GM12878 (cell line): ENCODE results near the gene CALHM1. TPM values are rescaled to one million over a fixed set of nuclear protein-coding genes. Genes with fewer than 3 reads are reported as not detected.

ENCODE experiments used
- ATAC-seq: fragments of 200-7000 bp; cut with Tn5 transposase; 3 replicates; pipeline ENCODE4 v1.9.1; 2020; ENCODE audit warnings: mild to moderate bottlenecking, moderate library complexity
- BruUV-seq: library from RNA; stranded (reverse); fragments of 400-500 nt; replicated peaks from 2 replicates; lab custom pipeline; 2021; lab: Mats Ljungman, UMichigan
- CTCF ChIA-PET: fragments of 300-600 bp; sonication (Branson Sonifier 250); formaldehyde crosslinking; extraction: SDS; loops from one replicate; lab custom pipeline; 2021; ENCODE audit warnings: inconsistent platforms; lab: Yijun Ruan, JAX
- POLR2A ChIA-PET: fragments of 350-600 bp; formaldehyde crosslinking; extraction: SDS; loops from one replicate; lab custom pipeline; 2021; ENCODE audit warnings: inconsistent platforms; lab: Charles Lee
- RAD21 ChIA-PET: fragments of 300-600 bp; sonication (Branson Sonifier 250); formaldehyde crosslinking; loops from one replicate; lab custom pipeline; 2023; ENCODE audit warnings: antibody characterized with exemption; ENCODE audit not compliant: unreplicated experiment; lab: Charles Lee
- SMC1A ChIA-PET: fragments of 300-600 bp; sonication (Branson Sonifier 250); formaldehyde crosslinking; loops from one replicate; lab custom pipeline; 2023; ENCODE audit not compliant: unreplicated experiment, uncharacterized antibody; lab: Charles Lee
- DNase-seq: peaks from one replicate; pipeline ENCODE4 v3.0.0-alpha.2; 2011; ENCODE audit warnings: low read depth, low spot score
- FAIRE-seq: peaks from 3 replicates; lab custom pipeline; 2011; peaks lifted over from hg19 to GRCh38; lab: Jason Lieb, UNC
- H2AFZ ChIP-seq: 2 replicates; pipeline ENCODE4 v1.6.0; 2011; ENCODE audit warnings: low read depth, low read length, control low read depth; ENCODE audit not compliant: control insufficient read depth
- H3K27ac ChIP-seq: 2 replicates; pipeline ENCODE4 v1.5.1; 2011; ENCODE audit warnings: control low read depth; ENCODE audit not compliant: control insufficient read depth, insufficient read depth
- H3K27me3 ChIP-seq, 2 experiments: replicated peaks in 1 of 2; 2 replicates each; pipeline versions ENCODE4 v1.6.0 to v1.6.1; 2011; ENCODE audit warnings: low read length in 1 of 2; ENCODE audit not compliant: control insufficient read depth in 2 of 2, insufficient read depth in 2 of 2
- H3K36me3 ChIP-seq, 2 experiments: 2 replicates each; pipeline ENCODE4 v1.5.1; 2011; ENCODE audit warnings: low read length in 1 of 2; ENCODE audit not compliant: control insufficient read depth in 2 of 2, insufficient read depth in 2 of 2
- H3K4me1 ChIP-seq: 2 replicates; pipeline ENCODE4 v1.6.1; 2011; ENCODE audit warnings: mild to moderate bottlenecking, low read length, moderate library complexity, mixed read lengths; ENCODE audit not compliant: control insufficient read depth, insufficient read depth
- H3K4me2 ChIP-seq: 2 replicates; pipeline ENCODE4 v1.6.0; 2011; ENCODE audit warnings: control low read depth; ENCODE audit not compliant: control insufficient read depth, insufficient read depth
- H3K4me3 ChIP-seq: fragments of 200-600 bp; sonication (generic); 2 replicates; pipeline ENCODE4 v1.5.1; 2016
- H3K79me2 ChIP-seq: 2 replicates; pipeline ENCODE4 v1.6.0; 2011; ENCODE audit warnings: low read length; ENCODE audit not compliant: control insufficient read depth, insufficient read depth
- H3K9ac ChIP-seq: 2 replicates; pipeline ENCODE4 v1.8.0; 2011; ENCODE audit warnings: low read length, control low read depth, mixed read lengths; ENCODE audit not compliant: control insufficient read depth, insufficient read depth
- H3K9me3 ChIP-seq: replicated peaks from 3 replicates; pipeline ENCODE4 v1.5.1; 2011; ENCODE audit warnings: mild to moderate bottlenecking, low read length; ENCODE audit not compliant: control insufficient read depth, insufficient read depth
- H4K20me1 ChIP-seq: 2 replicates; pipeline ENCODE4 v1.6.0; 2011; ENCODE audit not compliant: control insufficient read depth, insufficient read depth
- ASH2L ChIP-seq: fragments of 300-600, 200-600 bp; sonication (generic); IDR thresholded peaks from 2 replicates; pipeline ENCODE4 v1.6.1; 2017; ENCODE audit warnings: low read depth, mild to moderate bottlenecking, borderline replicate concordance
- BCLAF1 ChIP-seq: fragments of 450-650 bp; IDR thresholded peaks from 2 replicates; pipeline ENCODE4 v1.6.1; 2017; ENCODE audit warnings: antibody characterized with exemption, mild to moderate bottlenecking, moderate library complexity
- ELK1 ChIP-seq: IDR thresholded peaks from 2 replicates; pipeline ENCODE4 v1.6.1; 2012; ENCODE audit warnings: low read depth, low read length, improper control_type of control experiment
- IRF3 ChIP-seq: fragments of 450-650 bp; IDR thresholded peaks from 2 replicates; pipeline ENCODE4 v1.6.1; 2014; ENCODE audit warnings: mild to moderate bottlenecking
- PML ChIP-seq: IDR thresholded peaks from 2 replicates; pipeline ENCODE4 v1.6.1; 2012; ENCODE audit warnings: low read length, inconsistent platforms
- POLR2AphosphoS5 ChIP-seq: IDR thresholded peaks from 2 replicates; pipeline ENCODE4 v1.6.1; 2011; ENCODE audit warnings: mild to moderate bottlenecking, low read length, inconsistent platforms
- SKIL ChIP-seq: fragments of 450-650 bp; IDR thresholded peaks from 2 replicates; pipeline ENCODE4 v1.6.1; 2017; ENCODE audit warnings: mild to moderate bottlenecking, low read depth, inconsistent platforms; ENCODE audit not compliant: poor library complexity, severe bottlenecking
- WGBS: methylation state at CpG from one replicate; pipeline ENCODE4 v1.1.6; 2016; ENCODE audit warnings: low lambda C conversion rate; ENCODE audit not compliant: insufficient replicate concordance, insufficient coverage; ENCODE audit errors: missing lambda C conversion rate; 5-methylcytosine and 5-hydroxymethylcytosine counted together
- in situ Hi-C: fragments of 300-500 bp; cut with MboI; formaldehyde crosslinking; loops from 9 replicates; pipeline ENCODE4 v1.14.3; 2018; ENCODE audit warnings: mixed read lengths
- intact Hi-C: fragments of 100-400 bp; cut with micrococcal nuclease; formaldehyde crosslinking; loops from one replicate; pipeline ENCODE4 v1.14.2; 2022; ENCODE audit not compliant: unreplicated experiment
- polyA plus RNA-seq, 11 experiments: library from polyadenylated mRNA; depleted of rRNA in 4 of 11; unstranded in 6 of 11; stranded (reverse) in 5 of 11; fragments of >200 nt; fragmentation: Nextera tagmentation in 4 of 11; fragmentation: Illumina TruSeq in 1 of 11; extraction: Ambion mirVana in 4 of 11; extraction: Trizol in 1 of 11; gene quantifications; 1 replicate in 1 of 11; 2 replicates in 10 of 11; pipeline versions ENCODE4 v1.2.1 to v1.2.3, GENCODE V29; 2011 to 2016; ENCODE audit warnings: inconsistent platforms in 2 of 11, missing spikeins in 2 of 11, low read depth in 1 of 11
- total RNA-seq, 4 experiments: library from RNA; depleted of rRNA in 3 of 4; stranded (reverse); fragments of >200 nt in 3 of 4; fragmentation: Illumina TruSeq in 1 of 4; extraction: Trizol in 1 of 4; gene quantifications; 2 replicates each; pipeline versions ENCODE4 v1.2.1 to v1.2.3, GENCODE V29; 2013 to 2021

CALHM1 gene
- total and polyA plus RNA-seq, 10 of the 15 experiments (the other 5 are each of a cell fraction or from before 2014, with no cell fraction given) = 0.05 to 1.7 (median 0.17) TPM

- TF ChIP-seq SKIL (no peak), IRF3 (no peak), BCLAF1 (no peak)
Observed at GRCh38 chr10:103445366-103445765, 13.3 kb downstream of the CALHM1 start (continued).

GRCh38 chr10:103444478-103444877, 14.2 kb downstream of the CALHM1 start:
- ChIA-PET CTCF (interaction anchor here (17.8 kb wide), 1 partner anchor 34 kb away, joined by 163 read pairs; the partner anchor contains the start of gene CALHM3), RAD21 (interaction anchor here (1.0 to 2.5 kb wide), 3 partner anchors 32 to 40 kb away, joined by 3 to 7 read pairs (median 3); no protein-coding TSS in a partner anchor), POLR2A (interaction anchor here (0.8 to 2.1 kb wide), 2 partner anchors 26 to 46 kb away, joined by 6 read pairs; no protein-coding TSS in a partner anchor), SMC1A (interaction anchor here (1.6 kb wide), 1 partner anchor 37 kb away, joined by 3 read pairs; no protein-coding TSS in a partner anchor)
- in situ Hi-C loops = no loop called here
- 96% methylated on average over 10 of the region's 10 CpGs for WGBS
- H3K9ac ChIP-seq = no peak overlapping the region
- H3K9me3 ChIP-seq = no peaks in the 10 kb centered on the region
- H3K4me2 ChIP-seq = no peak overlapping the region
- intact Hi-C loops = no loop called here
- no peak overlapping the region for H2AFZ ChIP-seq
- no peak overlapping the region for H3K4me3 ChIP-seq
- no peak for TF ChIP-seq ELK1
- TF ChIP-seq PML = no peak
- no peak for TF ChIP-seq ASH2L
- TF ChIP-seq POLR2AphosphoS5 = no peak
- DNase-seq = no peak
- FAIRE-seq = no peak
- no peaks in the 10 kb centered on the region; the same call in 1 of the 2 replicates for H4K20me1 ChIP-seq
- no peaks in the 10 kb centered on the region for H3K27me3 ChIP-seq
- H3K27ac ChIP-seq = no peak overlapping the region
- H3K79me2 ChIP-seq = peaks cover 8% of the 10 kb centered on the region
- no TSS peak for BruUV-seq
- H3K36me3 ChIP-seq = peaks cover 34 to 48% of the 10 kb centered on the region in 2 experiments
- no peak; the same call in 2 of the 3 replicates for ATAC-seq
- H3K4me1 ChIP-seq = 0 out of 2 replicates have a peak, but pooled peaks cover 2% of the 10 kb centered on the region
